Measurements from ENCODE around the gene NFIA. TPM values are rescaled to one million over a fixed set of nuclear protein-coding genes. Genes with fewer than 3 reads are reported as not detected.

Gene NFIA
- total and polyA plus RNA-seq, 7 donors = 4.0 to 42.7 (median 30.6) TPM

GRCh38 chr1:61116421-61116820 is 34.1 kb downstream of the NFIA start:
- Histone ChIP-seq H3K4me1 (peaks cover 58% of the 10 kb centered on the region), H3K4me3 (peak overlapping the region; percentile 33), H3K36me3 (ENCODE audit: insufficient read depth in 1 of 2, low read depth in 1 of 2) (no peaks in the 10 kb centered on the region), H3K27me3 (ENCODE audit: insufficient read depth in 3 of 3, low read length in 2 of 3) (no peaks in the 10 kb centered on the region), H3K27ac (peak overlapping the region; percentile 64), H3K9me3 (no peaks in the 10 kb centered on the region)
- 23 to 31% (median 26%) methylated on average over 6 of the region's 6 CpGs for WGBS, 3 donors
- TF ChIP-seq CTCF (IDR thresholded peaks at IDR 0.05) = no peak
- intact Hi-C loops (cut with DNase I) = no loop called here
- ATAC-seq = peak in 2 of 4 donors; percentile 15 to 43
- DNase-seq = no peak

GRCh38 chr1:61117283-61117682 is 34.9 kb downstream of the NFIA start:
- H3K36me3 ChIP-seq (ENCODE audit: insufficient read depth in 1 of 2, low read depth in 1 of 2) = no peaks in the 10 kb centered on the region
- DNase-seq (no peak), ATAC-seq (no peak)
- TF ChIP-seq CTCF (IDR thresholded peaks at IDR 0.05) = no peak
- H3K4me3 ChIP-seq = no peak overlapping the region
- 92 to 98% (median 95%) methylated on average over 2 of the region's 2 CpGs for WGBS, 3 donors
- peak overlapping the region; percentile 64 for H3K27ac ChIP-seq
- intact Hi-C loops (cut with DNase I) = no loop called here
- H3K27me3 ChIP-seq (ENCODE audit: insufficient read depth in 3 of 3, low read length in 2 of 3) = no peaks in the 10 kb centered on the region
- peaks cover 65% of the 10 kb centered on the region for H3K4me1 ChIP-seq
- H3K9me3 ChIP-seq = no peaks in the 10 kb centered on the region

GRCh38 chr1:61119085-61119484 is 36.7 kb downstream of the NFIA start:
- peak overlapping the region; percentile 62 for H3K4me3 ChIP-seq
- no peaks in the 10 kb centered on the region for H3K36me3 ChIP-seq (ENCODE audit: insufficient read depth in 1 of 2, low read depth in 1 of 2)
- H3K27me3 ChIP-seq (ENCODE audit: insufficient read depth in 3 of 3, low read length in 2 of 3) = no peaks in the 10 kb centered on the region
- 25 to 39% (median 27%) methylated on average over 3 of the region's 3 CpGs for WGBS, 3 donors
- no peaks in the 10 kb centered on the region for H3K9me3 ChIP-seq
- H3K27ac ChIP-seq = peak overlapping the region; percentile 91
- intact Hi-C loops (cut with DNase I) = no loop called here
- DNase-seq = no peak
- H3K4me1 ChIP-seq = peaks cover 83% of the 10 kb centered on the region
- no peak for ATAC-seq
- TF ChIP-seq CTCF (IDR thresholded peaks at IDR 0.05) = no peak

GRCh38 chr1:61120246-61120840 is 38.0 kb downstream of the NFIA start:
- peak overlapping the region; percentile 62 for H3K4me3 ChIP-seq
- DNase-seq (no peak), ATAC-seq (peak in 2 of 4 donors; percentile 29 to 50)
- no peaks in the 10 kb centered on the region for H3K9me3 ChIP-seq
- no peak for TF ChIP-seq CTCF (IDR thresholded peaks at IDR 0.05)
- 6 to 13% (median 7%) methylated on average over 5 of the region's 5 CpGs for WGBS, 3 donors
- intact Hi-C loops (cut with DNase I) = loop anchor here (2.0 to 10.0 kb wide), 2 partner anchors 36 to 64 kb away; no protein-coding TSS in a partner anchor
- peak overlapping the region; percentile 91 for H3K27ac ChIP-seq
- H3K27me3 ChIP-seq (ENCODE audit: insufficient read depth in 3 of 3, low read length in 2 of 3) = no peaks in the 10 kb centered on the region
- peaks cover 89% of the 10 kb centered on the region for H3K4me1 ChIP-seq
- H3K36me3 ChIP-seq (ENCODE audit: insufficient read depth in 1 of 2, low read depth in 1 of 2) = no peaks in the 10 kb centered on the region

GRCh38 chr1:61120998-61121397 is 38.6 kb downstream of the NFIA start:
- no peaks in the 10 kb centered on the region for H3K27me3 ChIP-seq (ENCODE audit: insufficient read depth in 3 of 3, low read length in 2 of 3)
- DNase-seq (no peak), ATAC-seq (peak; percentile 77 to 84 (median 79))
- H3K4me3 ChIP-seq = peak overlapping the region; percentile 62
- no peaks in the 10 kb centered on the region for H3K9me3 ChIP-seq
- peak overlapping the region; percentile 91 for H3K27ac ChIP-seq
- TF ChIP-seq CTCF (IDR thresholded peaks at IDR 0.05) = no peak
- H3K4me1 ChIP-seq = peaks cover 90% of the 10 kb centered on the region
- intact Hi-C loops (cut with DNase I) = loop anchor here (2.0 to 10.0 kb wide), 2 partner anchors 36 to 64 kb away; no protein-coding TSS in a partner anchor
- H3K36me3 ChIP-seq (ENCODE audit: insufficient read depth in 1 of 2, low read depth in 1 of 2) = no peaks in the 10 kb centered on the region
- 22 to 39% (median 30%) methylated on average over 2 of the region's 2 CpGs for WGBS, 3 donors

Measured in psoas muscle (tissue), 8 donors.